ENCODE data around the gene IL18.

The IL18 gene

GRCh38 chr11:112178936-112179335 is 15.0 kb upstream of the IL18 start:
- no peaks in the 10 kb centered on the region for H3F3A ChIP-seq (ENCODE audit: insufficient read depth)
- no peak for TF ChIP-seq EZH2phosphoT487 (conservative IDR thresholded peaks at IDR 0.05; ENCODE audit: low read length)
- TF ChIP-seq, protein P1, sequence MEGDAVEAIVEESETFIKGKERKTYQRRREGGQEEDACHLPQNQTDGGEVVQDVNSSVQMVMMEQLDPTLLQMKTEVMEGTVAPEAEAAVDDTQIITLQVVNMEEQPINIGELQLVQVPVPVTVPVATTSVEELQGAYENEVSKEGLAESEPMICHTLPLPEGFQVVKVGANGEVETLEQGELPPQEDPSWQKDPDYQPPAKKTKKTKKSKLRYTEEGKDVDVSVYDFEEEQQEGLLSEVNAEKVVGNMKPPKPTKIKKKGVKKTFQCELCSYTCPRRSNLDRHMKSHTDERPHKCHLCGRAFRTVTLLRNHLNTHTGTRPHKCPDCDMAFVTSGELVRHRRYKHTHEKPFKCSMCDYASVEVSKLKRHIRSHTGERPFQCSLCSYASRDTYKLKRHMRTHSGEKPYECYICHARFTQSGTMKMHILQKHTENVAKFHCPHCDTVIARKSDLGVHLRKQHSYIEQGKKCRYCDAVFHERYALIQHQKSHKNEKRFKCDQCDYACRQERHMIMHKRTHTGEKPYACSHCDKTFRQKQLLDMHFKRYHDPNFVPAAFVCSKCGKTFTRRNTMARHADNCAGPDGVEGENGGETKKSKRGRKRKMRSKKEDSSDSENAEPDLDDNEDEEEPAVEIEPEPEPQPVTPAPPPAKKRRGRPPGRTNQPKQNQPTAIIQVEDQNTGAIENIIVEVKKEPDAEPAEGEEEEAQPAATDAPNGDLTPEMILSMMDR (IDR thresholded peaks at IDR 0.05; ENCODE audit: insufficient read depth, low read length, poor library complexity, severe bottlenecking): no peak
- no peaks in the 10 kb centered on the region for H3K9me3 ChIP-seq (ENCODE audit: insufficient read depth, low read length)
- H3K36me3 ChIP-seq (ENCODE audit: low read length): no peaks in the 10 kb centered on the region
- no peak overlapping the region for H3K27ac ChIP-seq (ENCODE audit: low read depth, low read length)
- H3K27me3 ChIP-seq (ENCODE audit: low read length): no peaks in the 10 kb centered on the region
- no peak overlapping the region for H2AFZ ChIP-seq (ENCODE audit: low read depth, low read length, severe bottlenecking)
- no peak overlapping the region for H3K4me3 ChIP-seq (ENCODE audit: insufficient read depth, low read length, poor library complexity, severe bottlenecking)
- H4K20me1 ChIP-seq (ENCODE audit: low read depth, low read length): no peaks in the 10 kb centered on the region
- no peak overlapping the region for H3K4me2 ChIP-seq (ENCODE audit: low read depth, low read length, poor library complexity, severe bottlenecking)
- no peaks in the 10 kb centered on the region for H3K79me2 ChIP-seq (ENCODE audit: insufficient read depth, low read length)
- no peaks in the 10 kb centered on the region for H3K9me2 ChIP-seq (replicated peaks; ENCODE audit: insufficient read depth, low read length)
- no peak overlapping the region for H3K9ac ChIP-seq (ENCODE audit: low read length)

DNA sequence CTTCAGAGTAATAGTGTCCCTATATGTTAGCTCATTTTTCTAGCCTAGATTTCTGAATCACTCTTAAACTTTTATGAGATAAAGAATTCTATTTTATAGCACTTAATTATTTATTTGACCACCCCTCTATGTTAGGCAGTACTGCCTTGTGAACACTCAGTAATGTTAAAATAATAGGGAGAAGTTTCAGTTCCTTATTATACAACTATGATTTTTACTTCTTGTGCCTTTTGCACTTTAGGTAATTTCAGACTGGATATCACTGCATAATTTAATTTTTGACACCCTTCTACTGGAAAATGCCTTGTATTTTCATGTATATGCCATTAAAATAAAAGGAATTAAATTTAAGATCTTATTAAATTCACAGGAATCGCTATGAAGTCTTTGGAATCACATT is 14.5 kb upstream of the IL18 start:
- no peak overlapping the region for H2AFZ ChIP-seq (ENCODE audit: low read depth, low read length, severe bottlenecking)
- TF ChIP-seq, protein P1 (IDR thresholded peaks at IDR 0.05; ENCODE audit: insufficient read depth, low read length, poor library complexity, severe bottlenecking): no peak
- TF ChIP-seq EZH2phosphoT487 (conservative IDR thresholded peaks at IDR 0.05; ENCODE audit: low read length): no peak
- H3K4me2 ChIP-seq (ENCODE audit: low read depth, low read length, poor library complexity, severe bottlenecking): no peak overlapping the region

DNA sequence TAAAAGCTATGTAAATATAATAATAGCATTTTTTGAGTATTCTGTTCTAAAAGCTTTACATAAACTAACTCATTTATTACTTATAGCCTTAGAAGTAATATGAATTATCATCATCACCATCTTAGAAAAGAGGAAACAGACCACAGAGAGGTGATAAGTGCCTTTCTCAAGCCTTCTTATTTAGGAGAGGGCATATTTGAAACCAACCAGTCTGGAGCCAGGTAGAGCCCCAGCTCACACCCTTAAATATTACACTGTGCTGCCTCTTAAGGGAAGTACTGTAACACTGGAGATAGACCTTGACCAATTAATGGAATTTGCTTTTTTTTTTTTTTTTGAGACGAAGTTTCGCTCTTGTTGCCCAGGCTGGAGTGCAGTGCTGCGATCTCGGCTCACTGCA is 13.7 kb upstream of the IL18 start:
- Histone ChIP-seq H3K9me2 (replicated peaks; ENCODE audit: insufficient read depth, low read length) (no peaks in the 10 kb centered on the region), H3F3A (ENCODE audit: insufficient read depth) (no peaks in the 10 kb centered on the region), H3K27ac (ENCODE audit: low read depth, low read length) (no peak overlapping the region), H3K27me3 (ENCODE audit: low read length) (no peaks in the 10 kb centered on the region), H3K79me2 (ENCODE audit: insufficient read depth, low read length) (no peaks in the 10 kb centered on the region), H3K36me3 (ENCODE audit: low read length) (no peaks in the 10 kb centered on the region), H3K9me3 (ENCODE audit: insufficient read depth, low read length) (no peaks in the 10 kb centered on the region), H2AFZ (ENCODE audit: low read depth, low read length, severe bottlenecking) (no peak overlapping the region), H3K4me2 (ENCODE audit: low read depth, low read length, poor library complexity, severe bottlenecking) (no peak overlapping the region), H4K20me1 (ENCODE audit: low read depth, low read length) (no peaks in the 10 kb centered on the region), H3K4me3 (ENCODE audit: insufficient read depth, low read length, poor library complexity, severe bottlenecking) (no peak overlapping the region), H3K9ac (ENCODE audit: low read length) (no peak overlapping the region)
- TF ChIP-seq, protein P1 (IDR thresholded peaks at IDR 0.05; ENCODE audit: insufficient read depth, low read length, poor library complexity, severe bottlenecking): no peak
- TF ChIP-seq EZH2phosphoT487 (conservative IDR thresholded peaks at IDR 0.05; ENCODE audit: low read length): no peak

More for the DNA sequence above, 14.5 kb upstream of the IL18 start:
- no peaks in the 10 kb centered on the region for H3K79me2 ChIP-seq (ENCODE audit: insufficient read depth, low read length)
- no peak overlapping the region for H3K9ac ChIP-seq (ENCODE audit: low read length)
- H3F3A ChIP-seq (ENCODE audit: insufficient read depth): no peaks in the 10 kb centered on the region
- no peaks in the 10 kb centered on the region for H4K20me1 ChIP-seq (ENCODE audit: low read depth, low read length)
- H3K9me2 ChIP-seq (replicated peaks; ENCODE audit: insufficient read depth, low read length): no peaks in the 10 kb centered on the region
- H3K27me3 ChIP-seq (ENCODE audit: low read length): no peaks in the 10 kb centered on the region
- H3K27ac ChIP-seq (ENCODE audit: low read depth, low read length): no peak overlapping the region
- H3K36me3 ChIP-seq (ENCODE audit: low read length): no peaks in the 10 kb centered on the region
- no peaks in the 10 kb centered on the region for H3K9me3 ChIP-seq (ENCODE audit: insufficient read depth, low read length)
- no peak overlapping the region for H3K4me3 ChIP-seq (ENCODE audit: insufficient read depth, low read length, poor library complexity, severe bottlenecking)
